ENCODE data around the gene HTRA3. TPM values are rescaled to one million over a fixed set of nuclear protein-coding genes. Genes with fewer than 3 reads are reported as not detected.

Gene HTRA3
- total RNA-seq, 4 donors from 2014 or later = 56.1 to 82.2 (median 67.2) TPM

DNA sequence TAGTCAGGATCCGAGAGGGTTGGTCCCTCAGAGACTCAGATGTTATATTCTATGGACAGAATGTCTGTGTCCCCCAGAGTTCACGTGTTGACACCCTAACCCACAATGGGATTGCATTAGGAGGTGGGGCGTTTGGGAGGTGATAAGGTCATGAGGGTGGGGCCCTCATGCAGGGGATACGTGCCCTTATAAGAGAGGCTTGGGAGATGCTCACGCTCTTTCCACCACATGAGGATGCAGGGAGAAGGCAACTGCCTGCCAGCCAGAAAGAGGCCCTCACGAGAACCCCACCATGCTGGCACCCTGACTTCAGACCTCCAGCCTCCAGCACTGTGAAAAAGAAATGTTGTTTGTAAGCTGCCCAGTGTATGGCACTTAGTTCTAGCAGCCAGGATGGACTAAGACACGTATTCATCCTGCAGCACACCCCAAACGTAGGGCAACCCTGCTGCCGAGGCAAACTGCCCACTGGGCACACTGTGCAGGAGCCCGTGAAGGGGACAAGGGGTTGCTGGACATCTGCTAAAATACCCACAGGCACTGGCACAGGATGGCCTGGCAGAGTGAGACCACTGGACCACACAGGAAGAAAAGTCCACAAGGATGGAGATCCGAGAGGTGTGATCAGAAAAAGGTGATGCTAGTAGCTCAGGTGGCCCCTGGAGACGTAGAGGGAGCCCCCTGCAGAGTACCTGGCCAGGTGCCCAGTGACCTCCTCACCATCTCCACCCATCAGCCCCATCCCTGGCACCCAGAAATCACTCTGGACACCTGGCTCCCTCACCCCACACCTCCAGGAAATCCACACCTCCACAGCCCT lies 62.7 kb downstream of the HTRA3 start:
- intact Hi-C loops (cut with DNase I) = no loop called here

DNA sequence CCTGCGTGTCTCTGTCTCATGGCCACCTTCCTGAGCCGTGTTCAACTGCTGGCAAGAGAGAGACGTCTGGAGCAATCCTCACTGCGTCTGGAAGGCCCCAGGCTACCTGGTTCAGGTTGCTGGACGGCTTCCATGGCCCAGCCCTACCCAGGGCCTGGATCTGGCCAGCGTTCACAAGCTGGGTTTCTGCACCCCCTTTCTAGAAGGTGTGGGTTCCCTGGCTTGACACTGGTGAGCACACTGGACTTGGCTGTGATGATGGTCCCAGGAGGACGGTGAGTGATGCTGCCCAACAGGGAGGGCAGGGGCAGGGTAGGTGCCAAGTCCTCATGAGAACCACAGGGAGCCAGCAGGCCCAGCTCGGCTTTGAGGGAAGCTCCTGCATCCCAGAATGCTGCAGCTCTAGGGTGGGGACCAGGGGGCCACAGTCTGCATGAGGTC lies 63.4 kb downstream of the HTRA3 start:
- DNase-seq (ENCODE audit: extremely low spot score) = no peak
- WGBS = 83% methylated on average over 6 of the region's 8 CpGs
- peaks cover 0 to 5% (median 2%) of the 10 kb centered on the region in 4 donors for H3K9me3 ChIP-seq
- H3K27ac ChIP-seq (replicated peaks in 1 of 4) = no peak overlapping the region
- TF ChIP-seq, protein P1, sequence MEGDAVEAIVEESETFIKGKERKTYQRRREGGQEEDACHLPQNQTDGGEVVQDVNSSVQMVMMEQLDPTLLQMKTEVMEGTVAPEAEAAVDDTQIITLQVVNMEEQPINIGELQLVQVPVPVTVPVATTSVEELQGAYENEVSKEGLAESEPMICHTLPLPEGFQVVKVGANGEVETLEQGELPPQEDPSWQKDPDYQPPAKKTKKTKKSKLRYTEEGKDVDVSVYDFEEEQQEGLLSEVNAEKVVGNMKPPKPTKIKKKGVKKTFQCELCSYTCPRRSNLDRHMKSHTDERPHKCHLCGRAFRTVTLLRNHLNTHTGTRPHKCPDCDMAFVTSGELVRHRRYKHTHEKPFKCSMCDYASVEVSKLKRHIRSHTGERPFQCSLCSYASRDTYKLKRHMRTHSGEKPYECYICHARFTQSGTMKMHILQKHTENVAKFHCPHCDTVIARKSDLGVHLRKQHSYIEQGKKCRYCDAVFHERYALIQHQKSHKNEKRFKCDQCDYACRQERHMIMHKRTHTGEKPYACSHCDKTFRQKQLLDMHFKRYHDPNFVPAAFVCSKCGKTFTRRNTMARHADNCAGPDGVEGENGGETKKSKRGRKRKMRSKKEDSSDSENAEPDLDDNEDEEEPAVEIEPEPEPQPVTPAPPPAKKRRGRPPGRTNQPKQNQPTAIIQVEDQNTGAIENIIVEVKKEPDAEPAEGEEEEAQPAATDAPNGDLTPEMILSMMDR (IDR thresholded peaks at IDR 0.05) = no peak
- no peak for TF ChIP-seq POLR2AphosphoS5 (IDR thresholded peaks at IDR 0.05)
- TF ChIP-seq POLR2A (IDR thresholded peaks at IDR 0.05; ENCODE audit: low read depth) = no peak
- TF ChIP-seq EP300 (IDR thresholded peaks at IDR 0.05) = no peak
- peaks cover 21 to 27% (median 22%) of the 10 kb centered on the region in 4 donors for H3K4me1 ChIP-seq
- no peaks in the 10 kb centered on the region for H3K36me3 ChIP-seq
- H3K27me3 ChIP-seq = no peaks in the 10 kb centered on the region
- intact Hi-C loops (cut with DNase I) = no loop called here
- H3K4me3 ChIP-seq = no peak overlapping the region

More for the DNA sequence above, 62.7 kb downstream of the HTRA3 start:
- Histone ChIP-seq H3K4me3 (no peak overlapping the region), H3K36me3 (no peaks in the 10 kb centered on the region), H3K4me1 (peaks cover 21 to 27% (median 22%) of the 10 kb centered on the region in 4 donors), H3K27ac (replicated peaks in 1 of 4) (peak overlapping the region in 1 of 4 donors; percentile 65), H3K9me3 (peaks cover 0 to 5% (median 2%) of the 10 kb centered on the region in 4 donors), H3K27me3 (no peaks in the 10 kb centered on the region)
- no peak for DNase-seq (ENCODE audit: extremely low spot score)
- 90% methylated on average over 8 of the region's 12 CpGs for WGBS
- TF ChIP-seq, protein P1 (IDR thresholded peaks at IDR 0.05) = no peak
- no peak for TF ChIP-seq POLR2AphosphoS5 (IDR thresholded peaks at IDR 0.05)
- no peak for TF ChIP-seq POLR2A (IDR thresholded peaks at IDR 0.05; ENCODE audit: low read depth)
- no peak for TF ChIP-seq EP300 (IDR thresholded peaks at IDR 0.05)

DNA sequence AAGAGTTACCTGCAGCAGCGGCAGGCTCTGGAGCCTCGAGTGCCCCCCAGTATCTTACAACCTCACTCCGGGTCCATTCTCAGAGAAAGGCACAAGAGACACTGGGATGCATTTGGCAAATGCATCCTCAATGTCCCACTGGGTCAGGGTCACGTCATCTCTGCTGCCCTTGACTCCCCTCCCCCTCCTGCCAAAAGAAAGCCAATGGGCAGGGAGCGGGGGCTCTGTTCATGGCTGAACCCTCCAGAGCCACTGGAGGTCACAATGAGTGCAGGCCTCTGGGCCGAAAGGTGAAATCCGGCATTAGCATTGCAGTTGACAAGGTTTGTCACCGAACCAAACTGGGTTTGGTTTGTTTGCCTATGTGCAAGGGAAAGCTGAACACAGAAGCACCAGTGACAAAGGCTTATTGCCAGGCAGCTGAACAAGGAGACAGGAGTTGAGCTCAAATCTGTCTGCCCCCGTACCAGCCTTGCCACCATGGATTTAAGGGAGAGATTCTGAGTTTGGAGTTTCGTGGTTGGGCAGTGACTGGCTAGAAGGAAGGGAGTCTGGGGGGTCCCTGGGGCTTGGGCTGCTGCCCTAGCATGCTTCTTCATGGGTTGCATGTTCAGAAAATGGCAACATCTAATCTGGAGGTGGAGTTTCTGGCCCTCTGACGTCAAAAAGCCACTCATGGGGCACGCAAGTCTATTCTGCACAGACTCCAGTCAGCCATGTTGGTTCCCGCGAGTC lies 64.3 kb downstream of the HTRA3 start:
- TF ChIP-seq, protein P1 (IDR thresholded peaks at IDR 0.05) = no peak
- TF ChIP-seq POLR2AphosphoS5 (IDR thresholded peaks at IDR 0.05) (no peak), POLR2A (IDR thresholded peaks at IDR 0.05; ENCODE audit: low read depth) (no peak), EP300 (IDR thresholded peaks at IDR 0.05) (no peak)
- no peak for DNase-seq (ENCODE audit: extremely low spot score)
- intact Hi-C loops (cut with DNase I) = no loop called here

GRCh38 chr4:8334786-8335460 lies 65.4 kb downstream of the HTRA3 start:
- no peak overlapping the region for H3K4me3 ChIP-seq
- H3K4me1 ChIP-seq = peaks cover 19 to 26% (median 20%) of the 10 kb centered on the region in 4 donors
- 97% methylated on average over 13 of the region's 13 CpGs for WGBS
- intact Hi-C loops (cut with DNase I) = no loop called here
- H3K27me3 ChIP-seq = no peaks in the 10 kb centered on the region
- H3K27ac ChIP-seq (replicated peaks in 1 of 4) = no peak overlapping the region
- DNase-seq (ENCODE audit: extremely low spot score) = no peak
- no peaks in the 10 kb centered on the region for H3K36me3 ChIP-seq
- TF ChIP-seq, protein P1 (IDR thresholded peaks at IDR 0.05) = no peak
- TF ChIP-seq POLR2AphosphoS5 (IDR thresholded peaks at IDR 0.05) = no peak
- H3K9me3 ChIP-seq = peaks cover 0 to 5% (median 2%) of the 10 kb centered on the region in 4 donors

More for the DNA sequence above, 64.3 kb downstream of the HTRA3 start:
- Histone ChIP-seq H3K4me1 (peaks cover 21 to 27% (median 22%) of the 10 kb centered on the region in 4 donors), H3K36me3 (no peaks in the 10 kb centered on the region), H3K27ac (replicated peaks in 1 of 4) (no peak overlapping the region), H3K4me3 (no peak overlapping the region), H3K9me3 (peaks cover 0 to 5% (median 2%) of the 10 kb centered on the region in 4 donors), H3K27me3 (no peaks in the 10 kb centered on the region)
- WGBS = 85% methylated on average over 13 of the region's 14 CpGs

Data from esophagus muscularis mucosa (tissue), 4 donors.